Pulmonary artery endothelial cell (primary cell): Measurements from ENCODE around the gene SV2B. TPM values are rescaled to one million over a fixed set of nuclear protein-coding genes. Genes with fewer than 3 reads are reported as not detected.

Experiments
- DNase-seq: peaks from one replicate; pipeline ENCODE4 v3.0.0-alpha.2; 2011; ENCODE audit warnings: low read depth, low spot score
- total RNA-seq: library from RNA; depleted of rRNA; stranded (reverse); fragments of >200 nt; gene quantifications from 2 replicates; pipeline ENCODE4 v1.2.3, GENCODE V29; 2014

SV2B gene
- total RNA-seq, 1 donor from 2014 or later = not detected

DNA sequence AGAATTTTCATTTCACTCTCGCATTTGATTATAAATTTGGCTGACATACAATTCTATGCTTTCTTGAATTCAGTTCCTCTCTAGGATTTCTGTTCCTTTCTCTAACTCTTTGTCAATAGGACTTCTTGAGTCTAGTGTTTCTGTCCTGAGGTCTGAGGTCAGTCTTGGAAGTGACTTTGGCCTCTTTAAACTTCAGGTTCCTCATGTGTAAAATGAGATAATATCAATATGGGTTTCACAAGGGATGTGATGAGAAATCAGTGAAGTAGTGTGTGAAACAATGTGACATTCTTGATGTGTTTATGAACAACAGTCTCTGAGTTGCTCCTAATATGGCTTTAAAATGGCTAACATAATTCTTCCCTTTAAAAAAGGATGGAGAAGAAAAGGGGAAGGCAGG lies 92.2 kb downstream of the SV2B start:
- no peak for DNase-seq

DNA sequence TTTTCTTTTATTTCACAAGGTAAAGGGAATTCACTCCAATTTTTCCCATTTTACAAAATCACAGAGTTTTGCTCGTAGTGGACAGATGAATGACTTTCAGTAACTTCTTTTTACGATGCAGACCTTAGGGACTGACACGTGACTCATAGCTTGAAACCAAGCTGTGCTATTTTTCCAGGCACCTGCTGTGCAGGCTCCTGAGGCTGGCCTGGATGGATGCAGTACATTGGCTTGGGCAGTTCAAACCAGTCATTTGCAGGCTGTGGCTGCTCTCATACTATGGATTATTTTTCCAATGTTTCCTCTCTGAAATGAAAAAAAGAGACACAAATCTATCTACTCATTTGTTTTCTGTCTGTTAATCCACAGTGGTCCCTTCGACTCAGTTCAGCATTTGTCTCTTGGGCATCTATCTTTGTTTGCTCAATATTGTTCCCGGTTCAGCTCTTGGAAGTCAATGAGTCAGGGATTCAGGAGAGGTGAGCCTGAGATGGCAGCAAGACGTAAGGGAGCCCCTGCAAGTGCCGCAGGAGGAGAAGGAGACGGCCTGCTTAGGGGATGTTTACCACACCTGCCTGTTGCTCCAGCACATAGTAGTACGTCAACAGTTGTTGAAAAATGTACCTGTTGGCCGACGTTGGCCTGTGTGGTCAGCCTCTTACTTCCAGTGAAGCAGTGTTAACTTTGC lies 92.8 kb downstream of the SV2B start:
- no peak for DNase-seq

DNA sequence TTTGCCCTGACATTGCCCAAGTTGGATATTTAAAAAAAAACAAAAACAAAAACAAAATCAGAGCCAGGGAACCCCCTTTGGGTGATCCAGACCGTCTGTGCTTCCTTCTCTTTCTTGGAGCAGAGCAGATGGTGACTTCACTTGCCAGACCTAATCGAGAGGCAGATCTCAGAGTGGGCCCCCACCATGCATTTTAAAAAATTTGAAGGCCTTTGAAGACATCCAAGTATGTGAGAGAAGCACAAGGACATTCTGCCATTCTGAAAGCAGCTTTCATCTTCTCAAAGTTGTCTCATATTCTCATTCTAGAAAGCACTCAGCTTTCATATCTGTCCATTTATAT lies 93.3 kb downstream of the SV2B start:
- no peak for DNase-seq

DNA sequence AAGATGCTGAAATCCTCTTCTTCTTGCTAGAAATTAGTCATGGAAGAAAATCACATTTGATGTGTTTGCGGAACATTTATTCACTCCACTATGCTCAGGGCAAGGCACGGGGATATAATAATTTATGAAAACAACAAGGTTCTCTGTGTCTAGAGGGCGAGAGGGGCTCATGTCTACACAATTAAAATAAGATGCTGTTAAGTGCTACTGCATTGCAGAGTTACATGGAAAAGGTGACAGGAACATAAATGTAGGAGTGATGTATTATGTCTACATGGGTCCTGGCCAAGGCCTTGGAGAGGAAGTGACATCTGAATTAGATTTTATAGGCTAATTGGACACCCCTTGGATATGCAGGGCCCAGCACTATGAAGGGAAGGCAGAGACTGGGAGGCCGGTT lies 96.1 kb downstream of the SV2B start:
- no peak for DNase-seq

DNA sequence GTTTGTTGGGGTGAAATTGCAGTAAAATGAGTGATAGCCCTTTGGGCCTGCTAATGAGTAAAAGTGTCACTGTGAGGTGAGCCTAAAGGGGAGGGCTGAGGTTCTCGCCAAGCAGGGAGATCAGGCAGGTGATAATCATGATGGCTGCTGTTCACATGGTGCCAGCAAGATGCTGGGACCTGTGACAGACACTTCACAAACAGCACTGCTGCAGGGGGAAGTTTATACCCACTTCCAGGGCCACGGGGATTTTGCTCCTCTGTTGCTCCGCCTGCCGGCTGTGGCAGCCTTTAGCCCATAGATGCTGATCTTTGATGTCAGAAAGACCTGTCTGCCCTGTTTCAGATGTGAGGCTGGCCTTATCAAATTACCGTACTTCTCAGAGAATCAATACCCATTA lies 96.7 kb downstream of the SV2B start:
- no peak for DNase-seq

DNA sequence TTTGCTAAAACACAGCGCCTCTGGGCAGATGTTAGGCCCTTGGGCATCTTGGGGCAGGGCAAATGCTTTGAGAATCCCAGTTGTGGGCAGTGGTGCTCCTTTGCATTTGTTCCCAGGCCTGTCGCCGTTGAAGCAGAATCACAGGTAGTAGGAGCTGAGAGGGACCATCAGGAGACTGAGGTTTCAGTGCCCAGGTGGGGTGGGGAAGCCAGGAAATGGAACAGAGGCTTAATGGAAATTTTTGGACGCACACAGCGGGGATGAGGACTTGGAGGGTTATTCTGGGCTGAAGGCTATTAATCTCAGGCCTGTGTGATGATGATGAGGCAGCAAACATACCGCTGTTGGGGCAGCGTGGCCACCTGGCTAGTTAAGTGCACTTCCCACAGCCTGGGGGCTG lies 99.5 kb downstream of the SV2B start:
- no peak for DNase-seq

DNA sequence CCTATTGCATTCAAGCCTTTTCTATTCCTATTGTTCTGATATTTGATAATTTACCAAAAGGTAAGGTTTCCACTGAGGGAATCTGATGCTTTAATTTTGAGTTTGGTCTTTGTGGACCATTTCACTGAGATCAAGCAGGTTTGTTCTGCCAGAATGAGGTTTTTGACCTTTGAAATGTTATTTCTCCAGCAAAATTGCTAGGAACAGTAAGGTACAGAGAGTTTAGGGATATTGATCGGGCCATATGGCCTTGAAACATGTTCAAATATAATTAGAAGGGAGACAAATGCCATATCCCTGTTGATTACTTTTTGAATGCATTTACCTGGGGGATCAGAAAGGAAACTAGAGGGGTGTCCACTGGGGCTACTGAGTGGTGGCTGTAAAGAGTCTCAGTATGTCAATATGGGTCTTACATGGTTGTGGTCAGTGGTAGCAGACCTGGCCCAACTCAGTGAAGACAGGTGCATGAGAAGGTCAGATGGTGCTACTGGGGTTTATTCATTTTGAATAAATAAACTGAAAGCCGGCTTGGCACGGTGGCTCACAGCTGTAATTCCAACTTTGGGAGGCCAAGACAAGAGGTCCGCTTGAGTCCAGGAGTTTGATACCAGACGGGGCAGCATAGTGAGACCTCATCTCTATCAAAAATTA lies 100.2 kb downstream of the SV2B start:
- no peak for DNase-seq

DNA sequence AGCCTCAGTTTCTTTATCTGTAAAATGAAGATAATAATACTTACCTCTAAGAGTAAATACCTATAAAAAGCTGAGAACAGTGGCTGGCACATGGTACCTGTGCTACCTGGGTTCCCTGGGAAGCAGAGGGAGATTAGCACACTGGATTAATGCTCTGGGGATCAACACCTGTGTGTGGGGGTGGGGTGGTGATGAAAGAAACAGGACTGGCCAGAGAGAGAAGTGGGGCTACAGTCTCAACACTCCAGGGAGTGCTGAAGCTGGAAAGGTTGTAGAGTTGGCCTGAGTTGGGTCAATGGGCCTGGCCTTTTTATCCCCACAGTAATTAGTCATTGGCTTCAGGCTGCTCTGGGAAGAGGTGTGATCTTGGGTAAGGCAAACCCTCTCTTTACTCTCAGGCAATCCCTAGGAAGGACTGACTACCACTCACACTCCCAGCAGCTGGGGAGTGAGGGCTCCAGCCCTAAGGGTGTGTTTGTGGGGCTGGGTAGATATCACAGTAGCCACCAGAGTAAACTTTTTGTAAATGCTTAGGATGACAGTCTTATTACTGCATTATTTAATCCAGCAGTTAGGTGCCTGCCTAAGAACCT lies 102.5 kb downstream of the SV2B start:
- no peak for DNase-seq

DNA sequence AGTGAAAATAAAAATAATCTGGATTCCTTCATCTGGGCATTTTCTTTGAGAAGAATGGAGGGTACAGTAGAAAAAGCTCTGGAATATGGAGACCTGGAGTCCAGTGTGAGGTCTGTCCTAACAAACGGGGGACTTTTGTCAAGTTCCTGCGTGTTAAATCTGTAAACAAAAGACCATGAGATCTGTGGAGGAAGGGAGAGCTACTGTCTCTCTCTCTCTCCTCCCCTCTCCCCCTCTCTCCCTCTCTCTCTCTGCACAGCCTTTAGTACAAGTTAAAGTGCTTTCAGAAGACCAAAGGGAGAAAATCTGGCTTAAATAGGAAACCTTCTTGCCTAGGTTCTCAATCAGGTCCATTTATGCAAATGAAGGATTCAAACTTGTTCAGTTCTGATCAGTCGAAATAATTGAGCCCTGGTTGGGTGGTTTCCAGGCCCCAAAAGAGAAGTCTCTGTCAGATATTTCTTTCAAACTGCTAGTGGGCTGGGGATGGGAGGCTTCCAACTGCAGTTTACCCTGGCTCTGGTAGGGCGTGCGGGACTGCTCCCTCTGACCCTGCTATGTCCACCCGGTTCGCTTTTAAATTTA lies 103.7 kb downstream of the SV2B start:
- no peak for DNase-seq

DNA sequence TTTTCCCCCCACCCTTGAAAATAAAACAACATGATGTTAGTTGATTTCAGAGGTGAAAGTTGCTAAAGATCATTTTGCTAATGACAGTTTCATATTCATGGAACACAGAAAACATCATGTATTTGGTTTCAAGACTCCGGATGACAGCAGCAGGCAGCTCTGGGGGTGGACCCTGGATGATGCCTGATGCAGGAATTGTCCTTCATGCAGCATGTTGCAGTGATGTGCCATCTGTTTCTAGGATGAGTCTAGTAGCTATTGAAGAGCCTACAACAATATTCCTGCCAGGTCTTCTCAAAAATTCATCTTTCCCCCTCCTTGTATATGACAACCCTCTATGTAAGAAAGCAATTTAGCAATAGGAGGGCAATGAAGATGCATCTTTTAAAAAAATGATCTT lies 108.3 kb downstream of the SV2B start:
- no peak for DNase-seq

DNA sequence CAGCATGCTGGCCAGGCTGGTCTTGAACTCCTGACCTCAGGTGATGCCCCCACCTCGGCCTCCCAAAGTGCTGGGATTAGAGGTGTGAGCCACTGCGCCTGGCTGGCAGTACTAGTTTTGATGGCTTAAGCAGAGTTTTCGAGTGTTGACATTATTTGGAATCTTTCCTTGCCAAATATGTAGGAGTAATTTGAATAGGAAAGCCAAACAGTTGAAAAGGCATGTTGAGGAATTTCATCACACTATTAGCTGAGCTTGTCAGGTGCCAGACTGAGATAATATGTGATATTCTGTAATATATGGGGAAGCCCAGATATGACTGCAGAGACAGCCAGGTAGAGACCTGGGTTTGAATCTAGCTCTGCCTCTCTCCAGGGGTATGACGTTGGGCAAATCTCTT lies 109.3 kb downstream of the SV2B start:
- no peak for DNase-seq

DNA sequence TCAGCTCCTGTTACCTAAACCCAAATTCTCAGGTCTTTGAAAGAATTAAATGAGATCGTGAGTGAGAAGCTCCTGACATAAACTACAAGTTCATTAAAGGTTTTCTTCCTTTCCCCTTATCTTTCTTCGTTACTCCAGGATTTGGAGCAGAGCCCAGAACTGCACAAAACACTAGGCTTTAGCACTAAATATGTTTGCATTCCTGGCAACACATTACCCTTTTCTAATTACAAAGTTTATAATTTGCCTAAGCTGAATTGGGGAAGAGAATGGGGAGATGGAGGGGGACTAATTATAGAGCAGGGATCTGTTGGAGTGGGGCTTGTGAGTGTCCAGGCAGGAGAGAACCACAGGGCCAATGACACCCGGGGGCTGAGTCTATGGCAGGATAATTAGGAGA lies 109.7 kb downstream of the SV2B start:
- no peak for DNase-seq

DNA sequence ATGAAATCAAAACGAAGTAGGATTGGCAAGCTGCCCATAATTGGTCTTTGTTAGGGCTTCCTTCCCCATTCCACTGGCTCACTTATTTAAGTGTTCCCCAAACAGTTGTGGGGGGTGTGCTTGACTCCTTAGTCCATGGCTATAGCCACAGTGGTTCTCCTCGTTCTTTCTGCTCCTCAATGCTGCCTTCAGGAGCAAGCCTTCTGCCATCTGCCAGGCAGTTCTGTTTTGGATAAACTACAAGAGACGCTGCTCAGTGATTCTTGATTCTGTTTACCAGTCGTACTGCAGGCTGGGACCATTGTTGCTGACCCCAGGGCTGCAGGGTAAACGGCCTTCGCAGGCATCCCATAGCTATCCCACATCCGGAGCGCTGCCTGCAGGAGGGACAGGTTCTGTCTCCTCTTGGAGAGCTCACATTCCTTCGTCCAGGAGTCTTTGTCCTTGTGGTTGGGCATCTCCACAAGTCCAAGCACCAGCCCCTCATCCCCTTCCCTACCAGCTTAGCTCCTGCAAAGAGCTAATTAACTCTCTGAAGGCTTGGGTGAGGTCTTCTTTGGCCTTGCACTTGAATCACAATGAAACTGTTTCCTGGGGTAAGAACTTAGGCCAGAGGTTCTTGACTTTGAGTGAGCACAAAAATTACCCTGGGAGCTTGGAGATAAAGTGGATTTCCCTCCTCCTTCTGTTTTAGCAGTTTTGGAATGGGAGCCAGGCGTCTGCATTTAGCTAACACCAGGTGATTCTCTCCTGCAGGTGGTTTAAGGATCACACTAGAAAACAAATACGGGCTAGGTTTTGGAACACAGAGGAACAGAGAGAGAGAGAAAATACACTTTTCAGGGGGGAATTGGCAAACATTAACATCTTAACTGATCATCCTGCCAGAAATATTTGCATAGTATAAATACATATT lies 114.9 kb downstream of the SV2B start:
- no peak for DNase-seq

DNA sequence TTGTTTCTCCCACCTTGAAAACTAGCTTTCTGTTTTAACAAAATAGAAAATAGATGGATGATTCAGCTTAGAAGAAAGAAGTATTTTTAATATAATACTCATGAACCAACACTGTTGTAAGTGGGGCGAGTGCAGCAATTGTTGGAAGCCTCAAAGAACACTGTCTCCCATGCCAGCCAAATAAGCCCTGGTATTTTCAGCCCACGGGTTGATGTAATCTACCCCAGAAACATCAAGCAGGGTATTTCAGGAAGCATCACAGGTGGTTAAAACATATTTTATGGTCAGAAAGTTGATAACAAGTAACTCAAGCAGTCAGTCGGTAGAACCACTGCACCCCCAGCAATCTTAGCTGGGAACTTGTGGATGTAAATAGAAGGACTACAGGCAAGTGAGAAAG lies 115.9 kb downstream of the SV2B start:
- DNase-seq = no peak

DNA sequence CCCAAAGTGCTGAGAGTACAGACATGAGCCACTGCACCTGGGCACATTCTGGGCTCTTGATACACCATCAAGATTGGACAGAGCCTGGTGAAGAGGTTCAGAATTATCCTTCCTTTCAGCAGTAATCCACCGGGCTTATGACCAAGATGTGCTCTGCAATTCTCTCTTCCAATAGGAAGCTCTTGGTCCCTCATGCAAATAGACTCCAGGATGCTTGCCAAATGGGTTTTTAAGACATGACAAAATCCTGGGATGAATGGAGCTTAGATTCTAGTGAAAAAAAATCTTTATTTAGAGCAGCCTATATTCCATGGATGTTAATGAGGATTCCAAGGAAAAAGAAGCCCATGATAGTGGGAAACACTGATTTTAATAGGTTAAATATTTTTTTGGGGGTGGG lies 119.1 kb downstream of the SV2B start:
- DNase-seq = no peak

DNA sequence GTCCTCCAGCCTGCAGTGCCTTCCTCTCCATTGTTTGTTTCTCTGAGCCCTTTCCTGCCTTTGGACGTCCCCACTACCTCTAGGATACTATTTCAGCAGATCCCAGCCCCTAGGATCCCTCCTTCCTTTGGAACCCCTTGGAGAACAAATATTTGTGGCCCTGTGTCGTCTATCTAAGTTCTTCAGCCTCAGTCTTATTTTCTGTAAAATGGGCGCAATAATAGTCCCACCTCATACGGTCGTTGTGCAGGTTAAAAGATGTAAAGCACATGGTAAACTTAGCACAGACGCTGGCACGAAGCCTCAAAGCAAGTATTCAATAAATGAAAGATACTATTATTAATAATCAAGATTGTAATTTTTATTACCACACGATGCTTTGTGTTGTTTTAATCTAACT lies 122.0 kb downstream of the SV2B start:
- no peak for DNase-seq

DNA sequence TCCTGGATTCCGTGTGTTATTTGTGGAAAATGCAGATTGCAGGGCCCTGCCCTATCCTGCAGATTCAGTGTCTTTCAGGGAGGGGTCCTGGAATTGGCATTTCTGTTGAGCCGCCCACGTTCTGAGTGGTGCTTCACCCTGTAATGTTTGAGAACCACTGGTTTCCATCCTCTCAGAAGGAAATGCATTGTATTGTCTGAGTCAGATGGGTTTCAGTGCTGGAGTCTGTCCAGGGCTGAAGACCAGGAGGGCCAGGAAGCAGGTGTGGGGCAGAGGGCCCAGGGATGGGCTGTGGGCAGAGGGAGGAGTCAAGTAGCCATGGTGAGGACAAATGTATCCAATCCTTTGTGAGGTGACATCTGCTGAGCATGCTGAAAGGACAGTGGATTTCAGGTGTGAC lies 123.8 kb downstream of the SV2B start:
- no peak for DNase-seq

DNA sequence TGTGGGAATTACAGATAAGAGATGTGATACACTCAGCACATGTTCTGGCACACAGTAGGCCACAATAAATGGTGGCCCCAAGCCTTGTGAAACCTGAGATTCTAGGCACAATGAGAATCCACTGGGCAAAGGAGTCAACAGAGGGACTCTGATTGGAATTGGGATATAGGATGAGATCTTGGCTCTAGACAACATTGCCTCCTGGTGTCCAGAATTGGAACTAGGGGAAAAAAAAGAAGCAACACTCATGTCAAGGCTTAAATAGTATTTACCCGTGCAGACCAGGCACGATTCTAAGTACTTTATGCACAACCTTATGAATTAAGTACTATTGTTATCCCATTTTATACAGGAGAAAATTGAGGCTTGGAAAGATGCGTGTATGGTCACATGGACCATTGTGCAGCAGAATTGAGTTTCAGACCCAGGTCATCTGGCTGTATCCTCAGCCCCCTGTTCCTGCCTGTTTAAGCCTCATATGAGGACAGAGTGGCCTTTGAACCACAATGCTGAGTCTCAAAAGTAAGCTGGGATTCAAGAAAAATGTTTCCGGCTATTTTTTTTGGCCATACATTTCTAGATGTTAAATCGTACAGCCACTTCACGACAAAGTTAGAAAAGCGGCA lies 124.8 kb downstream of the SV2B start:
- no peak for DNase-seq

DNA sequence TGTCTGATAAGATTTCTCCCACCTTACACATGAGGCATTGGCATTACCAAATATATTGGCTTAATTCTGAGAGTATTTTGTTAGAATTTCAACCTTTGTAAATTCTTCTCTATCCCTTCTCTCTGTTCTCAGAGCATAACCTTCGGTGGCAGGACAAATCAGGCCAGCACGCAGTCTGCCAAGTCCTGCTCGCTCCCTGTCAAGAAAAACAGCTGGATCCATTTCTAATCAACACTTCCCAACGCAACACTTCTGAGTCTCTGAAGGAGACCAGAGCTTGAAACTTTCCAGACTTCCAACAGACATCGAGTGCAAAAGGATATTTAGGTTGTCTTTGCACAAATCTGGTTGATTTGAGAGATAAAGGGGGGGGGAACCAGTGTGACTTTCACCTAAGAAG lies 125.7 kb downstream of the SV2B start:
- DNase-seq = no peak

DNA sequence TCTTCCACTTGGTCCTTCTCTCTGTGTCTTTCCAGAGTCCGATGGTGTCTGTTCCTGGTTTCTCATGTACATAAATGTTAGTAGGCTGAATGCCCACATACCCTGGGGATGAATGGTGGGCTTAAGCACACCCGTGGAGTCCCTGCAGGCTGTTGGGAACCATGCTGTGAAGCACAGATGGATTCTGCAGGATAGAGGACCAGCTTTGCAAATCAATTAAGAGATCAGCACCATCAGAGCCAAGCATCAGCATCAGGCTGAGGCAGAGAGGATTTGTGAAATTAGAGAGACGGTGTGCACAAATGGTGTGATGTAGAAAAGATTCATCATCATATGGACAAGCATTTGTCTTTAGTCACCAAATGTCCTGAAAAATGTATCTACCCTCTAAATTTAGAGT lies 127.1 kb downstream of the SV2B start:
- no peak for DNase-seq

DNA sequence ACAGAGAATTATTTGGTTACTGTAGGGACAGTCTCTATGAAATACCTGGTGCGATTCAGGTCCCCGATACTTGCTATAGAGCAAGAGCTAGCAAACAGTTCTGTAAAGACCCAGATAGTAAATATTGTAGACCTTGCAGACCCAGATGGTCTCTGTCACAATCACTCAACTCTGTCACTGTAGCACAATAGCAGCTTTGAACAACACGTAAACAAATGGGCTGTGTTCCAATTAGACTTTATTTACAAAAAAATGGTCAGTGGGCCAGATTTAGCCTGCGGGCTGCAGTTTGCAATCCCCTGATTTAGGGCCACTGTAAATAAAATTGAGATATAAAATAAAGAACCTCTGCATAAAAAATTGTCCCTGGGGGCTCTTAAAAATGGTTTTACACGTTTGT lies 127.7 kb downstream of the SV2B start:
- no peak for DNase-seq
